GM12878 (cell line): Measurements from ENCODE around the gene SLC38A9. TPM values are rescaled to one million over a fixed set of nuclear protein-coding genes. Genes with fewer than 3 reads are reported as not detected.
A peak's percentile ranks its signal among the peaks of the same experiment; 100 is the strongest.

Experiments
- ATAC-seq: fragments of 200-7000 bp; cut with Tn5 transposase; 3 replicates; pipeline ENCODE4 v1.9.1; 2020; ENCODE audit warnings: mild to moderate bottlenecking, moderate library complexity
- BruUV-seq: library from RNA; stranded (reverse); fragments of 400-500 nt; replicated peaks from 2 replicates; lab custom pipeline; 2021; lab: Mats Ljungman, UMichigan
- CTCF ChIA-PET: fragments of 300-600 bp; sonication (Branson Sonifier 250); formaldehyde crosslinking; extraction: SDS; loops from one replicate; lab custom pipeline; 2021; ENCODE audit warnings: inconsistent platforms; lab: Yijun Ruan, JAX
- POLR2A ChIA-PET: fragments of 350-600 bp; formaldehyde crosslinking; extraction: SDS; loops from one replicate; lab custom pipeline; 2021; ENCODE audit warnings: inconsistent platforms; lab: Charles Lee
- RAD21 ChIA-PET: fragments of 300-600 bp; sonication (Branson Sonifier 250); formaldehyde crosslinking; loops from one replicate; lab custom pipeline; 2023; ENCODE audit warnings: antibody characterized with exemption; ENCODE audit not compliant: unreplicated experiment; lab: Charles Lee
- SMC1A ChIA-PET: fragments of 300-600 bp; sonication (Branson Sonifier 250); formaldehyde crosslinking; loops from one replicate; lab custom pipeline; 2023; ENCODE audit not compliant: unreplicated experiment, uncharacterized antibody; lab: Charles Lee
- DNase-seq: peaks from one replicate; pipeline ENCODE4 v3.0.0-alpha.2; 2011; ENCODE audit warnings: low read depth, low spot score
- FAIRE-seq: peaks from 3 replicates; lab custom pipeline; 2011; peaks lifted over from hg19 to GRCh38; lab: Jason Lieb, UNC
- H2AFZ ChIP-seq: 2 replicates; pipeline ENCODE4 v1.6.0; 2011; ENCODE audit warnings: low read depth, low read length, control low read depth; ENCODE audit not compliant: control insufficient read depth
- H3K27ac ChIP-seq: 2 replicates; pipeline ENCODE4 v1.5.1; 2011; ENCODE audit warnings: control low read depth; ENCODE audit not compliant: control insufficient read depth, insufficient read depth
- H3K27me3 ChIP-seq, 2 experiments: replicated peaks in 1 of 2; 2 replicates each; pipeline versions ENCODE4 v1.6.0 to v1.6.1; 2011; ENCODE audit warnings: low read length in 1 of 2; ENCODE audit not compliant: control insufficient read depth in 2 of 2, insufficient read depth in 2 of 2
- H3K36me3 ChIP-seq, 2 experiments: 2 replicates each; pipeline ENCODE4 v1.5.1; 2011; ENCODE audit warnings: low read length in 1 of 2; ENCODE audit not compliant: control insufficient read depth in 2 of 2, insufficient read depth in 2 of 2
- H3K4me1 ChIP-seq: 2 replicates; pipeline ENCODE4 v1.6.1; 2011; ENCODE audit warnings: mild to moderate bottlenecking, low read length, moderate library complexity, mixed read lengths; ENCODE audit not compliant: control insufficient read depth, insufficient read depth
- H3K4me2 ChIP-seq: 2 replicates; pipeline ENCODE4 v1.6.0; 2011; ENCODE audit warnings: control low read depth; ENCODE audit not compliant: control insufficient read depth, insufficient read depth
- H3K4me3 ChIP-seq: fragments of 200-600 bp; sonication (generic); 2 replicates; pipeline ENCODE4 v1.5.1; 2016
- H3K79me2 ChIP-seq: 2 replicates; pipeline ENCODE4 v1.6.0; 2011; ENCODE audit warnings: low read length; ENCODE audit not compliant: control insufficient read depth, insufficient read depth
- H3K9ac ChIP-seq: 2 replicates; pipeline ENCODE4 v1.8.0; 2011; ENCODE audit warnings: low read length, control low read depth, mixed read lengths; ENCODE audit not compliant: control insufficient read depth, insufficient read depth
- H3K9me3 ChIP-seq: replicated peaks from 3 replicates; pipeline ENCODE4 v1.5.1; 2011; ENCODE audit warnings: mild to moderate bottlenecking, low read length; ENCODE audit not compliant: control insufficient read depth, insufficient read depth
- H4K20me1 ChIP-seq: 2 replicates; pipeline ENCODE4 v1.6.0; 2011; ENCODE audit not compliant: control insufficient read depth, insufficient read depth
- CHD1 ChIP-seq: IDR thresholded peaks from 2 replicates; pipeline ENCODE4 v1.6.1; 2012; ENCODE audit warnings: low read depth, low read length, improper control_type of control experiment
- FOXK2 ChIP-seq: fragments of 450-650 bp; IDR thresholded peaks from 2 replicates; pipeline ENCODE4 v1.6.1; 2017; ENCODE audit warnings: mild to moderate bottlenecking, moderate library complexity
- JUNB ChIP-seq: IDR thresholded peaks from 2 replicates; pipeline ENCODE4 v1.6.1; 2016; ENCODE audit warnings: antibody characterized with exemption, mild to moderate bottlenecking
- PML ChIP-seq: IDR thresholded peaks from 2 replicates; pipeline ENCODE4 v1.6.1; 2012; ENCODE audit warnings: low read length, inconsistent platforms
- POU2F2 ChIP-seq: IDR thresholded peaks from 3 replicates; pipeline ENCODE4 v1.6.1; 2011; ENCODE audit warnings: low read depth, mild to moderate bottlenecking, low read length, borderline replicate concordance
- REST ChIP-seq: IDR thresholded peaks from 2 replicates; pipeline ENCODE4 v1.6.1; 2012; ENCODE audit warnings: mild to moderate bottlenecking, low read depth, low read length
- RUNX3 ChIP-seq: IDR thresholded peaks from 2 replicates; pipeline ENCODE4 v1.6.1; 2012; ENCODE audit warnings: low read length, inconsistent platforms
- SUPT20H ChIP-seq: IDR thresholded peaks from 2 replicates; pipeline ENCODE4 v1.6.1; 2011; ENCODE audit warnings: low read depth, mild to moderate bottlenecking, low read length, moderate library complexity, borderline replicate concordance; ENCODE audit not compliant: control insufficient read depth
- ZBTB40 ChIP-seq: fragments of 450-650 bp; IDR thresholded peaks from 2 replicates; pipeline ENCODE4 v1.6.1; 2016; ENCODE audit warnings: mild to moderate bottlenecking, moderate library complexity, borderline replicate concordance
- ZNF217 ChIP-seq: fragments of 450-650 bp; IDR thresholded peaks from 2 replicates; pipeline ENCODE4 v1.6.1; 2017; ENCODE audit warnings: antibody characterized with exemption, mild to moderate bottlenecking
- WGBS: methylation state at CpG from one replicate; pipeline ENCODE4 v1.1.6; 2016; ENCODE audit warnings: low lambda C conversion rate; ENCODE audit not compliant: insufficient replicate concordance, insufficient coverage; ENCODE audit errors: missing lambda C conversion rate; 5-methylcytosine and 5-hydroxymethylcytosine counted together
- in situ Hi-C: fragments of 300-500 bp; cut with MboI; formaldehyde crosslinking; loops from 9 replicates; pipeline ENCODE4 v1.14.3; 2018; ENCODE audit warnings: mixed read lengths
- intact Hi-C: fragments of 100-400 bp; cut with micrococcal nuclease; formaldehyde crosslinking; loops from one replicate; pipeline ENCODE4 v1.14.2; 2022; ENCODE audit not compliant: unreplicated experiment
- polyA plus RNA-seq, 11 experiments: library from polyadenylated mRNA; depleted of rRNA in 4 of 11; unstranded in 6 of 11; stranded (reverse) in 5 of 11; fragments of >200 nt; fragmentation: Nextera tagmentation in 4 of 11; fragmentation: Illumina TruSeq in 1 of 11; extraction: Ambion mirVana in 4 of 11; extraction: Trizol in 1 of 11; gene quantifications; 1 replicate in 1 of 11; 2 replicates in 10 of 11; pipeline versions ENCODE4 v1.2.1 to v1.2.3, GENCODE V29; 2011 to 2016; ENCODE audit warnings: inconsistent platforms in 2 of 11, missing spikeins in 2 of 11, low read depth in 1 of 11
- total RNA-seq, 4 experiments: library from RNA; depleted of rRNA in 3 of 4; stranded (reverse); fragments of >200 nt in 3 of 4; fragmentation: Illumina TruSeq in 1 of 4; extraction: Trizol in 1 of 4; gene quantifications; 2 replicates each; pipeline versions ENCODE4 v1.2.1 to v1.2.3, GENCODE V29; 2013 to 2021

Gene SLC38A9
- total and polyA plus RNA-seq, 10 of the 15 experiments (the other 5 are each of a cell fraction or from before 2014, with no cell fraction given), result 8.5 to 35.1 (median 23.0) TPM

GRCh38 chr5:55650386-55650785, 61.7 kb downstream of the SLC38A9 start:
- in situ Hi-C loops (no loop called here), intact Hi-C loops (no loop called here)
- H3K4me1 ChIP-seq, result no peaks in the 10 kb centered on the region
- H3K36me3 ChIP-seq, result peaks cover 0 to under 1% of the 10 kb centered on the region in 2 experiments; a peak in 2 of 4 replicates
- WGBS, result 46% methylated on average over 3 of the region's 3 CpGs
- CTCF ChIA-PET, result interaction anchor here (1.1 kb wide), 1 partner anchor 41 kb away, joined by 3 read pairs; no protein-coding TSS in a partner anchor
- no peaks in the 10 kb centered on the region for H3K9me3 ChIP-seq
- H2AFZ ChIP-seq, result no peak overlapping the region
- RAD21 ChIA-PET, result interaction anchor here (1.3 kb wide), 1 partner anchor 17 kb away, joined by 3 read pairs; no protein-coding TSS in a partner anchor
- H3K27me3 ChIP-seq, result no peaks in the 10 kb centered on the region
- BruUV-seq, result no TSS peak
- SMC1A ChIA-PET, result interaction anchor here (1.0 to 1.1 kb wide), 2 partner anchors 14 to 49 kb away, joined by 3 read pairs; no protein-coding TSS in a partner anchor
- no peak overlapping the region for H3K9ac ChIP-seq
- H3K79me2 ChIP-seq, result no peaks in the 10 kb centered on the region
- POLR2A ChIA-PET, result no interaction called here
- H4K20me1 ChIP-seq, result no peaks in the 10 kb centered on the region
- ATAC-seq, result peak; percentile 33; the same call in 1 of the 3 replicates
- DNase-seq, result no peak
- no peak overlapping the region for H3K4me3 ChIP-seq
- no peak overlapping the region for H3K27ac ChIP-seq
- H3K4me2 ChIP-seq, result no peak overlapping the region
- FAIRE-seq, result no peak
- TF ChIP-seq RUNX3 (peak; percentile 48; the same call in 1 of the 2 replicates), CHD1 (no peak)

GRCh38 chr5:55649963-55650362, 62.2 kb downstream of the SLC38A9 start:
- SMC1A ChIA-PET, result interaction anchor here (1.0 to 1.1 kb wide), 2 partner anchors 14 to 49 kb away, joined by 3 read pairs; no protein-coding TSS in a partner anchor
- Histone ChIP-seq H2AFZ (no peak overlapping the region), H3K9ac (no peak overlapping the region), H3K4me3 (no peak overlapping the region), H3K27me3 (no peaks in the 10 kb centered on the region), H3K4me2 (no peak overlapping the region), H3K4me1 (no peaks in the 10 kb centered on the region), H3K36me3 (peaks cover 0 to 5% of the 10 kb centered on the region in 2 experiments; a peak in 2 of 4 replicates), H3K79me2 (no peaks in the 10 kb centered on the region), H3K9me3 (no peaks in the 10 kb centered on the region), H4K20me1 (no peaks in the 10 kb centered on the region), H3K27ac (no peak overlapping the region)
- no peak for ATAC-seq
- POLR2A ChIA-PET, result no interaction called here
- no peak for FAIRE-seq
- in situ Hi-C loops, result no loop called here
- DNase-seq, result no peak
- RAD21 ChIA-PET, result interaction anchor here (1.3 kb wide), 1 partner anchor 18 kb away, joined by 3 read pairs; no protein-coding TSS in a partner anchor
- BruUV-seq, result no TSS peak
- CTCF ChIA-PET, result interaction anchor here (0.6 to 1.1 kb wide), 2 partner anchors 42 to 204 kb away, joined by 3 read pairs; no protein-coding TSS in a partner anchor
- intact Hi-C loops, result no loop called here
- TF ChIP-seq POU2F2 (no peak), SUPT20H (no peak), ZBTB40 (no peak), JUNB (no peak), ZNF217 (no peak), REST (no peak), PML (no peak), FOXK2 (no peak)
